ENCODE results near the gene AKAP12.

GRCh38 chr6:151276112-151276740 lies 36.5 kb downstream of the AKAP12 start:
- no peak for TF ChIP-seq POLR2AphosphoS5 (IDR thresholded peaks at IDR 0.05)
- TF ChIP-seq CTCF (IDR thresholded peaks at IDR 0.05), result no peak
